H9 (cell line): ENCODE measurements around the gene CADPS2. TPM values are rescaled to one million over a fixed set of nuclear protein-coding genes. Genes with fewer than 3 reads are reported as not detected.

Experiments
- DNase-seq: peaks from one replicate; pipeline ENCODE4 v3.0.0-alpha.2; 2017
- H2AFZ ChIP-seq: one replicate; pipeline ENCODE4 v1.6.1; 2013; ENCODE audit warnings: mild to moderate bottlenecking, low read length, control low read depth, moderate library complexity
- H2AK5ac ChIP-seq: 2 replicates; pipeline ENCODE4 v1.6.1; 2013; ENCODE audit warnings: low read length, control low read depth, mixed read lengths; ENCODE audit not compliant: insufficient read length
- H2BK120ac ChIP-seq: one replicate; pipeline ENCODE4 v1.6.1; 2013; ENCODE audit warnings: low read depth, mild to moderate bottlenecking, low read length, control low read depth, inconsistent platforms; ENCODE audit not compliant: poor library complexity, severe bottlenecking
- H2BK12ac ChIP-seq: 2 replicates; pipeline ENCODE4 v1.6.1; 2013; ENCODE audit warnings: low read length, control low read depth, mixed read lengths, low read depth; ENCODE audit not compliant: insufficient read length
- H2BK15ac ChIP-seq: 2 replicates; pipeline ENCODE4 v1.6.1; 2013; ENCODE audit warnings: low read depth, low read length, control low read depth
- H2BK20ac ChIP-seq: one replicate; pipeline ENCODE4 v1.6.1; 2013; ENCODE audit warnings: low read depth, mild to moderate bottlenecking, low read length, control low read depth, inconsistent platforms; ENCODE audit not compliant: poor library complexity, severe bottlenecking
- H2BK5ac ChIP-seq: 2 replicates; pipeline ENCODE4 v1.6.1; 2013; ENCODE audit warnings: low read length, control low read depth, mixed read lengths; ENCODE audit not compliant: insufficient read length
- H3K14ac ChIP-seq: 2 replicates; pipeline ENCODE4 v1.6.1; 2013; ENCODE audit warnings: low read length, control low read depth; ENCODE audit not compliant: insufficient read depth
- H3K18ac ChIP-seq: 2 replicates; pipeline ENCODE4 v1.6.1; 2013; ENCODE audit warnings: low read depth, mild to moderate bottlenecking, mixed read lengths, low read length, control low read depth; ENCODE audit not compliant: insufficient read length
- H3K23ac ChIP-seq: 2 replicates; pipeline ENCODE4 v1.6.1; 2013; ENCODE audit warnings: low read length, control low read depth, mixed read lengths, low read depth; ENCODE audit not compliant: insufficient read length
- H3K23me2 ChIP-seq: 2 replicates; pipeline ENCODE4 v1.6.1; 2013; ENCODE audit warnings: low read depth, mild to moderate bottlenecking, mixed read lengths, low read length, control low read depth; ENCODE audit not compliant: insufficient read length, poor library complexity, severe bottlenecking
- H3K27ac ChIP-seq: 2 replicates; pipeline ENCODE4 v1.5.1; 2013; ENCODE audit warnings: low read length, control low read depth, mixed read lengths, low read depth; ENCODE audit not compliant: insufficient read length
- H3K27me3 ChIP-seq: 2 replicates; pipeline ENCODE4 v1.6.1; 2013; ENCODE audit warnings: low read length, control low read depth, inconsistent platforms; ENCODE audit not compliant: insufficient read depth
- H3K4ac ChIP-seq: 2 replicates; pipeline ENCODE4 v1.6.1; 2013; ENCODE audit warnings: low read depth, mild to moderate bottlenecking, control low read depth, inconsistent platforms, low read length, moderate library complexity
- H3K4me1 ChIP-seq: 2 replicates; pipeline ENCODE4 v1.6.1; 2013; ENCODE audit warnings: low read length, control low read depth, inconsistent platforms; ENCODE audit not compliant: insufficient read depth
- H3K4me2 ChIP-seq: 2 replicates; pipeline ENCODE4 v1.6.1; 2013; ENCODE audit warnings: low read length, control low read depth, mixed read lengths; ENCODE audit not compliant: insufficient read length, insufficient read depth
- H3K56ac ChIP-seq: 2 replicates; pipeline ENCODE4 v1.6.1; 2013; ENCODE audit warnings: low read depth, mild to moderate bottlenecking, mixed read lengths, low read length, control low read depth; ENCODE audit not compliant: insufficient read length
- H3K79me1 ChIP-seq: 2 replicates; pipeline ENCODE4 v1.6.1; 2013; ENCODE audit warnings: low read depth, mild to moderate bottlenecking, moderate library complexity, low read length, control low read depth, inconsistent platforms; ENCODE audit not compliant: insufficient read depth, poor library complexity, severe bottlenecking
- H3K79me2 ChIP-seq: 2 replicates; pipeline ENCODE4 v1.6.1; 2013; ENCODE audit warnings: low read length, control low read depth, inconsistent platforms; ENCODE audit not compliant: insufficient read depth
- H3K9ac ChIP-seq: 2 replicates; pipeline ENCODE4 v1.6.1; 2013; ENCODE audit warnings: low read length, control low read depth, mixed read lengths; ENCODE audit not compliant: insufficient read length; ENCODE audit errors: extremely low read depth
- H3K9me3 ChIP-seq: one replicate; pipeline ENCODE4 v1.6.1; 2013; ENCODE audit warnings: low read depth, low read length, inconsistent platforms; ENCODE audit not compliant: control insufficient read depth
- H3T11ph ChIP-seq: one replicate; pipeline ENCODE4 v1.6.1; 2013; ENCODE audit warnings: mild to moderate bottlenecking, low read length, control low read depth, inconsistent platforms
- H4K20me1 ChIP-seq: one replicate; pipeline ENCODE4 v1.6.1; 2013; ENCODE audit not compliant: control insufficient read depth, insufficient read length, insufficient read depth
- H4K5ac ChIP-seq: 2 replicates; pipeline ENCODE4 v1.6.1; 2013; ENCODE audit warnings: low read depth, mild to moderate bottlenecking, mixed read lengths, low read length, control low read depth; ENCODE audit not compliant: insufficient read length
- H4K8ac ChIP-seq: replicated peaks from 2 replicates; pipeline ENCODE4 v1.6.1; 2013; ENCODE audit warnings: low read length, control low read depth, mixed read lengths, low read depth; ENCODE audit not compliant: insufficient read length
- H4K91ac ChIP-seq: 2 replicates; pipeline ENCODE4 v1.6.1; 2013; ENCODE audit warnings: low read depth, mild to moderate bottlenecking, moderate library complexity, mixed read lengths, low read length, control low read depth; ENCODE audit not compliant: insufficient read length
- H3K27ac Mint-ChIP-seq, 3 experiments: 2 replicates in 2 of 3; 3 replicates in 1 of 3; pipeline ENCODE4 v1.8.0; 2020 to 2021; ENCODE audit warnings: mixed read lengths in 3 of 3, mild to moderate bottlenecking in 1 of 3, moderate library complexity in 1 of 3
- H3K27me3 Mint-ChIP-seq: 2 replicates; pipeline ENCODE4 v1.8.0; 2021; ENCODE audit warnings: low read depth, mild to moderate bottlenecking, moderate library complexity, mixed read lengths
- H3K36me3 Mint-ChIP-seq, 3 experiments: 2 replicates in 2 of 3; 3 replicates in 1 of 3; pipeline ENCODE4 v1.8.0; 2020 to 2021; ENCODE audit warnings: low read depth in 3 of 3, mixed read lengths in 3 of 3; ENCODE audit not compliant: insufficient read depth in 1 of 3
- H3K4me1 Mint-ChIP-seq, 2 experiments: 2 replicates each; pipeline ENCODE4 v1.8.0; 2020; ENCODE audit warnings: mixed read lengths in 2 of 2
- H3K4me3 Mint-ChIP-seq, 2 experiments: 2 replicates in 1 of 2; 3 replicates in 1 of 2; pipeline ENCODE4 v1.8.0; 2020 to 2021; ENCODE audit warnings: mild to moderate bottlenecking in 2 of 2, mixed read lengths in 2 of 2, moderate library complexity in 1 of 2
- H3K9me3 Mint-ChIP-seq, 2 experiments: 2 replicates in 1 of 2; 3 replicates in 1 of 2; pipeline ENCODE4 v1.8.0; 2020; ENCODE audit warnings: mild to moderate bottlenecking in 2 of 2, mixed read lengths in 2 of 2, moderate library complexity in 1 of 2
- CTCF ChIP-seq: fragments of 200-600 bp; sonication (generic); conservative IDR thresholded peaks from 3 replicates; pipeline ENCODE4 v1.8.0; 2021; ENCODE audit warnings: antibody characterized with exemption, mild to moderate bottlenecking
- WGBS: extraction: QIAGEN DNeasy Blood & Tissue Kit; methylation state at CpG from one replicate; pipeline ENCODE4 v1.1.7; 2013; ENCODE audit warnings: missing lambda C conversion rate, low lambda C conversion rate, mixed read lengths; ENCODE audit not compliant: insufficient read length; ENCODE audit errors: extremely low coverage; 5-methylcytosine and 5-hydroxymethylcytosine counted together
- total RNA-seq: library from RNA; stranded (reverse); gene quantifications from 2 replicates; pipeline ENCODE4 v1.2.1, GENCODE V29; 2021

Gene CADPS2
- total RNA-seq, 1 experiment from 2014 or later: 7.1 TPM

- no peak overlapping the region for H3K27ac Mint-ChIP-seq
- Histone ChIP-seq H3K79me2 (no peaks in the 10 kb centered on the region), H3K27me3 (no peaks in the 10 kb centered on the region), H2BK12ac (no peak overlapping the region), H2BK5ac (no peak overlapping the region), H2AK5ac (no peak overlapping the region), H3K9ac (no peak overlapping the region), H3K56ac (no peak overlapping the region), H3K4ac (no peak overlapping the region), H3K14ac (no peak overlapping the region), H2BK20ac (no peak overlapping the region), H3K4me1 (peaks cover 3% of the 10 kb centered on the region; the same call in 1 of the 2 replicates), H2BK15ac (no peak overlapping the region), H2AFZ (no peak overlapping the region), H2BK120ac (no peak overlapping the region), H3K9me3 (no peaks in the 10 kb centered on the region), H3K4me2 (no peak overlapping the region), H4K5ac (no peak overlapping the region), H4K91ac (no peak overlapping the region), H3K79me1 (no peaks in the 10 kb centered on the region), H3T11ph (no peak overlapping the region), H3K27ac (no peak overlapping the region), H4K8ac (no peak overlapping the region), H3K23me2 (no peaks in the 10 kb centered on the region), H3K23ac (no peak overlapping the region), H4K20me1 (no peaks in the 10 kb centered on the region), H3K18ac (no peak overlapping the region)
- H3K4me3 Mint-ChIP-seq: no peak overlapping the region
- no peaks in the 10 kb centered on the region; a peak in 2 of 5 replicates for H3K9me3 Mint-ChIP-seq
- WGBS: no CpG with 5 or more reads among the region's 4 CpGs
- H3K27me3 Mint-ChIP-seq: no peaks in the 10 kb centered on the region; the same call in 1 of the 2 replicates
- TF ChIP-seq CTCF: no peak
- H3K4me1 Mint-ChIP-seq: peaks cover 9 to 16% of the 10 kb centered on the region in 2 experiments
- peaks cover 3 to 9% (median 7%) of the 10 kb centered on the region in 3 experiments; a peak in 6 of 7 replicates for H3K36me3 Mint-ChIP-seq
- no peak for DNase-seq
Measured at GRCh38 chr7:122849322-122849956, 36.8 kb downstream of the CADPS2 start.
